NCI-H1417 treated with DMSO at 0.1 percent for 48 hours (cell line): ENCODE data around the gene PCBP2.
"Not testable (repeated sequence)": the region's sequence is repeated elsewhere in the genome, so short reads cannot be mapped to it uniquely, and the experiment has no call there.

Experiments
- DNase-seq: peaks from one replicate; lab custom pipeline; 2025; lab: John Stamatoyannopoulos, UW

The PCBP2 gene

GRCh38 chr12:53472056-53472582 is 20.2 kb downstream of the PCBP2 start:
- no peak for DNase-seq

- no peak for DNase-seq
Observed at GRCh38 chr12:53474077-53474476, 22.2 kb downstream of the PCBP2 start.

- no peak for DNase-seq
Observed at GRCh38 chr12:53474819-53475218, 22.9 kb downstream of the PCBP2 start.

GRCh38 chr12:53476769-53477209 is 24.9 kb downstream of the PCBP2 start:
- no peak for DNase-seq

- DNase-seq, result no peak
Observed at GRCh38 chr12:53478865-53479264, 27.0 kb downstream of the PCBP2 start.

- no peak for DNase-seq
Observed at GRCh38 chr12:53479331-53479730, 27.4 kb downstream of the PCBP2 start.

GRCh38 chr12:53480491-53481442 is 28.9 kb downstream of the PCBP2 start:
- DNase-seq, result no peak

GRCh38 chr12:53481458-53481857 is 29.6 kb downstream of the PCBP2 start:
- not testable (repeated sequence) for DNase-seq

- no peak for DNase-seq
Observed at GRCh38 chr12:53481939-53482586, 30.2 kb downstream of the PCBP2 start.

- DNase-seq, result no peak
Observed at GRCh38 chr12:53482626-53483168, 30.8 kb downstream of the PCBP2 start.

- DNase-seq, result no peak
Observed at GRCh38 chr12:53483225-53483978, 31.5 kb downstream of the PCBP2 start.

- no peak for DNase-seq
Observed at GRCh38 chr12:53483979-53484377, 32.1 kb downstream of the PCBP2 start.

- DNase-seq, result no peak
Observed at GRCh38 chr12:53484686-53485575, 33.0 kb downstream of the PCBP2 start.

- DNase-seq, result no peak
Observed at GRCh38 chr12:53485955-53486735, 34.2 kb downstream of the PCBP2 start.

- DNase-seq, result no peak
Observed at GRCh38 chr12:53486736-53487487, 35.0 kb downstream of the PCBP2 start.

GRCh38 chr12:53489242-53489864 is 37.5 kb downstream of the PCBP2 start:
- no peak for DNase-seq

- no peak for DNase-seq
Observed at GRCh38 chr12:53492188-53492587, 40.3 kb downstream of the PCBP2 start.

- peak; percentile 39 for DNase-seq
Observed at GRCh38 chr12:53492830-53493609, 41.1 kb downstream of the PCBP2 start.
